ENCODE measurements around the gene CCPG1.
A peak's percentile ranks its signal among the peaks of the same experiment; 100 is the strongest.
"Not testable (repeated sequence)": the region's sequence is repeated elsewhere in the genome, so short reads cannot be mapped to it uniquely, and the experiment has no call there.

Gene CCPG1

DNA sequence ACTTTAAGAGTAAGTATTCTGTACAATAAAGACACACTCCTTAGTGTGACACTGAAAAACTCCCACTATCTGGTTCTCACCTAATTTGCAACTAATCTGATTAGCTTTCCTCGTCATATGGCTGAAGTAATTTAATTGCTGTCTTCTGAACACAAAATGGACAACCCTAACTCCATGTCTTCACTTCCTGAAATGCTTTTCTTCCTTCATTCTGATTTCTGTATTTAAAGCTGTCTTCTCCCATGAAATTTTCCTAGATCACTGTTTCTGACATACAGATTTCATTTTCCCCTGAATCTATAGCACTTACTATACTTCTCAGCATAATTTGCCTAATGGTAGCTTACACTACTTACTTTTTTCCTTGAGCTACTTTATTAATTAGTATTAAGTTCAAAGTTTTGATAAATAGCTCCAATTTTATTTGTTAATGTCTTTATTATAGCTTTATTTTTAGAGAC is 6.3 kb downstream of the CCPG1 start:
- peaks cover 11% of the 10 kb centered on the region for H3K4me1 ChIP-seq
- no peaks in the 10 kb centered on the region for H3K36me3 ChIP-seq
- no peak for DNase-seq
- no peaks in the 10 kb centered on the region for H3K9me3 ChIP-seq
- no peak overlapping the region for H3K4me3 ChIP-seq (ENCODE audit: low read depth, low read length)
- no peaks in the 10 kb centered on the region for H3K27me3 ChIP-seq
- TF ChIP-seq, protein P1, sequence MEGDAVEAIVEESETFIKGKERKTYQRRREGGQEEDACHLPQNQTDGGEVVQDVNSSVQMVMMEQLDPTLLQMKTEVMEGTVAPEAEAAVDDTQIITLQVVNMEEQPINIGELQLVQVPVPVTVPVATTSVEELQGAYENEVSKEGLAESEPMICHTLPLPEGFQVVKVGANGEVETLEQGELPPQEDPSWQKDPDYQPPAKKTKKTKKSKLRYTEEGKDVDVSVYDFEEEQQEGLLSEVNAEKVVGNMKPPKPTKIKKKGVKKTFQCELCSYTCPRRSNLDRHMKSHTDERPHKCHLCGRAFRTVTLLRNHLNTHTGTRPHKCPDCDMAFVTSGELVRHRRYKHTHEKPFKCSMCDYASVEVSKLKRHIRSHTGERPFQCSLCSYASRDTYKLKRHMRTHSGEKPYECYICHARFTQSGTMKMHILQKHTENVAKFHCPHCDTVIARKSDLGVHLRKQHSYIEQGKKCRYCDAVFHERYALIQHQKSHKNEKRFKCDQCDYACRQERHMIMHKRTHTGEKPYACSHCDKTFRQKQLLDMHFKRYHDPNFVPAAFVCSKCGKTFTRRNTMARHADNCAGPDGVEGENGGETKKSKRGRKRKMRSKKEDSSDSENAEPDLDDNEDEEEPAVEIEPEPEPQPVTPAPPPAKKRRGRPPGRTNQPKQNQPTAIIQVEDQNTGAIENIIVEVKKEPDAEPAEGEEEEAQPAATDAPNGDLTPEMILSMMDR (IDR thresholded peaks at IDR 0.05; ENCODE audit: low read depth, low read length) = no peak

DNA sequence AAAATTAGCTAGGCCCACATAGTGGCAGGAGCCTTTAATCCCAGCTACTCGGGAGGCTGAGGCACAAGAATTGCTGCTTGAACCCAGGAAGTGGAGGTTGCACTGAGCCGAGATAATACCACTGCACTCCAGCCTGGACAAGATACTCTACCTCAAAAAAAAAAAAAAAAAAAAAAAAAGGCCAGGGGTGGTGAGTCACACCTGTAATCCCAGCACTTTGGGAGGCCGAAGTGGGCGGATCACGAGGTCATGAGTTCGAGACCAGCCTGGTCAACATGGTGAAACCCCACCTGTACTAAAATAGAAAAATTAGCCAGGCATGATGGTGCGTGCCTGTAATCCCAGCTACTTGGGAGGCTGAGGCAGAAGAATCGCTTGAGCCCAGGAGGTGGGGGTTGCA is 8.1 kb downstream of the CCPG1 start:
- H3K9me3 ChIP-seq; DNase-seq; H3K4me3 ChIP-seq (ENCODE audit: low read depth, low read length); H3K27me3 ChIP-seq; H3K36me3 ChIP-seq: not testable (repeated sequence)
- peaks cover 11% of the 10 kb centered on the region for H3K4me1 ChIP-seq

DNA sequence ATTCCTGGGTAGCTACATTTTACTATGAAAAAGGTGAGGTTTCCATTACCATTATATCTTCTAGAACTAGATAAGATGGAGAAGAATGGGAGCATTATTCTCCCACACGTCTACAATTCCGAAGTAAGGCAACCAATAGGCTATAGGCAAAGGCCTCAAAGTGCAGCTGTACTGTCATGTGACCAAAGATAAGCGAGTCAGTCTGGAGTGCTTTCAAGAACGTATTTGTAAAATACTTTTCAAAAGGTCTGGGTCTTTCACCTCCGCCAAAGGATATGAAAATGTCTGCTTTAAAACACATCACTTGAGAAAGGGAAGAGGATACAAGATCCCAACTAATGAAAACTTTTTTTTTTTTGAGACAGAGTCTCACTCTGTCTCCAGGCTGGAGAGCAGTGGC is 9.9 kb downstream of the CCPG1 start:
- Histone ChIP-seq H3K36me3 (no peaks in the 10 kb centered on the region), H3K4me3 (ENCODE audit: low read depth, low read length) (no peak overlapping the region), H3K4me1 (peaks cover 11% of the 10 kb centered on the region), H3K27me3 (no peaks in the 10 kb centered on the region), H3K9me3 (no peaks in the 10 kb centered on the region)
- TF ChIP-seq, protein P1 (IDR thresholded peaks at IDR 0.05; ENCODE audit: low read depth, low read length) = no peak
- no peak for DNase-seq

DNA sequence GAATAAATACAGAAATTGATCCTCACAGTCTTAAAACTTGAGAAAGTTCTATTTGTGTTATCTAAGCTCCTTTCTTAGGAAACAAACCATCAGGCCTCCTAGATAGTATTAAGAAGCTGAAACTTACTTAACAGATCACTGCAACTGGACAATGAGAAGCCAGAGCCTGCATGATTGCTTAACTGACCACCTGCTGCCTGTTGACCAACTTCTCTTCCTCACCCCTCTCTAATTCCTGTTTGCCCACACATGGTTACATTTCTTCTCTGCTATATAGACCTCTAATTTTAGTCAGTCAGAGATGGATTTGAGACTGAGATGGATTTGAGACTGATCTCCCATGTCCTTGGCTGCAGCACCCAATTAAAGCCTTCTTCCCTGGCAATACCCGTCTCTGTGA is 13.5 kb downstream of the CCPG1 start:
- TF ChIP-seq, protein P1 (IDR thresholded peaks at IDR 0.05; ENCODE audit: low read depth, low read length) = no peak
- DNase-seq = no peak

DNA sequence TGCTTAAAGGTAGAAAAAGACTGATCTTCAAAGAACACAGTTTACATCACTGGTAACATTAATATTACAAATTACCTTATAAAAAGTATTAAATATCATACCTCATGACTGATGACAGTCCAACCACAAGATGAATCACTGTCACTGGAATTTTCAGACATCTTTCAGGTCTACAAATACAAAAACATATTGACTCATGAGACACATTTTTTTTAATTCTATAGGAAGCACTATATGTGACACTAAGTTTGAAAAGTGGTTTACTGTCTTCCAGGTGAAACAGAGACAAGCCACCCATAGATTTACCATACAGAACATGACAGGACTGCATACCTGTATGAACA is 18.9 kb downstream of the CCPG1 start:
- TF ChIP-seq, protein P1 (IDR thresholded peaks at IDR 0.05; ENCODE audit: low read depth, low read length) = no peak
- no peaks in the 10 kb centered on the region for H3K4me1 ChIP-seq
- H3K9me3 ChIP-seq = no peaks in the 10 kb centered on the region
- H3K4me3 ChIP-seq (ENCODE audit: low read depth, low read length) = no peak overlapping the region
- H3K36me3 ChIP-seq = no peaks in the 10 kb centered on the region
- no peaks in the 10 kb centered on the region for H3K27me3 ChIP-seq
- no peak for DNase-seq

More for the DNA sequence above, 13.5 kb downstream of the CCPG1 start:
- Histone ChIP-seq H3K4me1 (no peaks in the 10 kb centered on the region), H3K27me3 (no peaks in the 10 kb centered on the region), H3K4me3 (ENCODE audit: low read depth, low read length) (no peak overlapping the region), H3K9me3 (no peaks in the 10 kb centered on the region), H3K36me3 (no peaks in the 10 kb centered on the region)

DNA sequence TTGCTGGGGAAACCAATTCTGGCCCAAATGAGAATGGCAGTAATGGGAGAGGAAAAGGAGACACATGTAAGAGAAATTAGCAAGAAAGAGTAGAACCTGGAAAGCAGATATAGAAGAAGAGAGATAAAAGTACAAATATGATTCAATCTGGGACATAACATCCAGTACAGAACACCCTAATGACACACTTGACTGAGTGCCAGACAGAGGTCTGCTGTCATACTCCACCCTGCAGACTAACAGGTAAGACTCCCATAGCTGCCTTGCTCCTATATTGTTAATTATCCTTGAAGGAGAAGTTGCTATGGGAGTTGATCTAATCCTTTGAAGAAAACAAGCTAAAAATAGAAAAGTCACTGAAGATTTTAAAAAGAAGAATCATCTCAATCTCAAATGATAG is 21.1 kb downstream of the CCPG1 start:
- no peak overlapping the region for H3K4me3 ChIP-seq (ENCODE audit: low read depth, low read length)
- peak; percentile 62 for DNase-seq
- H3K36me3 ChIP-seq = no peaks in the 10 kb centered on the region
- no peaks in the 10 kb centered on the region for H3K9me3 ChIP-seq
- no peaks in the 10 kb centered on the region for H3K27me3 ChIP-seq
- no peaks in the 10 kb centered on the region for H3K4me1 ChIP-seq
- TF ChIP-seq, protein P1 (IDR thresholded peaks at IDR 0.05; ENCODE audit: low read depth, low read length) = no peak

DNA sequence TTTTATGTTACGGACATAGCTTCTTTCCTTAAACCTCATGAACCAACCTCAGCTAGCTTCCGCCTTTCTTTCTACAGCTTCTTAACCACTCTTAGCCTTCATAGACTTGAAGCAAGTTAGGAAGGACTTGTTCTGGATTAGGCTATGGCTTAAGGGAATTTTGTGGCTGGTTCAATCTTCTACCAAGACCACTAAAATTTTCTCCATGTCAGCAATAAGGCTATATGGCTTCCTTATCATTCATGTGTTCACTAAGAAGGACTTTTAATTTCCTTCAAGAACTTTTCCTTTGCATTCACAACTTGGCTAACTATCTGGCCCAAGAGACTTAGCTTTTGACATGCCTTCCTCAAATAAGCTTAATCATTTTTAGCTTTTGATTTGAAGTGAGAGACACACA is 24.5 kb downstream of the CCPG1 start:
- no peak for DNase-seq
- Histone ChIP-seq H3K4me3 (ENCODE audit: low read depth, low read length) (no peak overlapping the region), H3K4me1 (no peaks in the 10 kb centered on the region), H3K27me3 (no peaks in the 10 kb centered on the region), H3K36me3 (no peaks in the 10 kb centered on the region; the same call in 1 of the 2 replicates), H3K9me3 (no peaks in the 10 kb centered on the region)
- TF ChIP-seq, protein P1 (IDR thresholded peaks at IDR 0.05; ENCODE audit: low read depth, low read length) = no peak

Measured in BE2C (cell line).